GM10266 (cell line): ENCODE data around the gene SLC49A4.
A peak's percentile ranks its signal among the peaks of the same experiment; 100 is the strongest.

Source experiments
- DNase-seq: peaks from one replicate; pipeline ENCODE4 v3.0.0; 2012; ENCODE audit errors: extremely low spot score
- TF ChIP-seq, protein P1 (sequence below): IDR thresholded peaks from 2 replicates; pipeline ENCODE4 v1.5.1; 2012; ENCODE audit warnings: mild to moderate bottlenecking, low read depth; ENCODE audit not compliant: control insufficient read depth, insufficient read depth; ENCODE audit errors: missing control alignments

SLC49A4 gene

DNA sequence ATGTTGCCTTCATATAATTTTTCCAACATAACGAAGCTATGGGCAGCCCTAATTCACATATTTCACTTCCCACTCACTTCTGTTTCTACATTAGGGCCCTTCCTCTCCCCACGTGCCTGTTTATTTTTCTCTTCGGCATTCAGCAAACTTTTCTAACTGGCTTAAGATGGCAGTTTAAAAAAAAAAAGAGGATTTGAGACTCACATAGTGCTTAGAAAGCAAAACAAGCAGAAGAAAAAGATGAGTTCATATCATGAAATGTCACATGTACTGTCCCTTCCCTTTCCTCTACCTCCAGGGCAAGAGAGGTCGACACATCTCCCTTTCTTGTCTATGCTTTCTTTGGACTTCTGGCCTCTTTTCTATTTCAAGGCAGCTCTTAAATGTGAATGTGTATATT lies 30.6 kb downstream of the SLC49A4 start:
- TF ChIP-seq, protein P1, sequence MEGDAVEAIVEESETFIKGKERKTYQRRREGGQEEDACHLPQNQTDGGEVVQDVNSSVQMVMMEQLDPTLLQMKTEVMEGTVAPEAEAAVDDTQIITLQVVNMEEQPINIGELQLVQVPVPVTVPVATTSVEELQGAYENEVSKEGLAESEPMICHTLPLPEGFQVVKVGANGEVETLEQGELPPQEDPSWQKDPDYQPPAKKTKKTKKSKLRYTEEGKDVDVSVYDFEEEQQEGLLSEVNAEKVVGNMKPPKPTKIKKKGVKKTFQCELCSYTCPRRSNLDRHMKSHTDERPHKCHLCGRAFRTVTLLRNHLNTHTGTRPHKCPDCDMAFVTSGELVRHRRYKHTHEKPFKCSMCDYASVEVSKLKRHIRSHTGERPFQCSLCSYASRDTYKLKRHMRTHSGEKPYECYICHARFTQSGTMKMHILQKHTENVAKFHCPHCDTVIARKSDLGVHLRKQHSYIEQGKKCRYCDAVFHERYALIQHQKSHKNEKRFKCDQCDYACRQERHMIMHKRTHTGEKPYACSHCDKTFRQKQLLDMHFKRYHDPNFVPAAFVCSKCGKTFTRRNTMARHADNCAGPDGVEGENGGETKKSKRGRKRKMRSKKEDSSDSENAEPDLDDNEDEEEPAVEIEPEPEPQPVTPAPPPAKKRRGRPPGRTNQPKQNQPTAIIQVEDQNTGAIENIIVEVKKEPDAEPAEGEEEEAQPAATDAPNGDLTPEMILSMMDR: no peak
- no peak for DNase-seq

- no peak for DNase-seq
- TF ChIP-seq, protein P1: no peak
Measured at GRCh38 chr3:122826278-122826677, 31.4 kb downstream of the SLC49A4 start.

DNA sequence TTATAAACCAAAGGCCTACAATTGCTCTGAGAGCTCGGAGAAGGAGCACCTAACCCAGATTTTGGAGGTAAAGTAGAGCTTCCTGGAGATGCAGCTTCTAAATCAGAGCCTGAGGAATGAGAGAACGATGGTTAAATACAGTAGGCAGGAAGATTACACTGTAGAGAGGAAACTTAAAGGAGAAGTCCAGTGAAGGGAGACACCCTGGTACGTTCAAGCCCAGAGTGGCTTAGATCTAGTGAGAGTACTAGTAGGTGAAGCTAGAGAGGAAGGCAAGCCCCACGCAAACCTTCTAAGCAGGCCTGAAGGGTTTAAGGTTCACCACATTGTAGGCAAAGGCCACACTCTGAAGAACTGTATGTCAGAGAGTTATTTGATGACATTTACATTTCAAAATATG lies 33.4 kb downstream of the SLC49A4 start:
- no peak for DNase-seq

DNA sequence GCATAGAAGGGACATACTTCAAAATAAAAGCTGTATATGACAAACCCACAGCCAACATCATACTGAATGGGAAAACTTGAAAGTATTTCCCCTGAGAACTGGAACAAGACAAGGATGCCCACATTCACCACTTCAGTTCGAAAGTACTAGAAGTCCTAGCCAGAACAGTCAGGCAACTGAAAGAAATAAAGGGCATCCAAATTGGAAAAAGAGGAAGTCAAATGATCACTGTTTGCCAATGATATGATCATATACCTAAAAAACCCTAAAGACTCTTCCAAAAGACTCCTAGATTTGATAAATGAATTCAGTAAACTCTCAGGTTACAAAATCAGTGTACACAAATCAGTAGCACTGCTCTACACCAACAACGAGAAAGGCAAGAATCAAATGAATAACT lies 40.7 kb downstream of the SLC49A4 start:
- TF ChIP-seq, protein P1: no peak

More for the DNA sequence above, 33.4 kb downstream of the SLC49A4 start:
- TF ChIP-seq, protein P1: no peak

DNA sequence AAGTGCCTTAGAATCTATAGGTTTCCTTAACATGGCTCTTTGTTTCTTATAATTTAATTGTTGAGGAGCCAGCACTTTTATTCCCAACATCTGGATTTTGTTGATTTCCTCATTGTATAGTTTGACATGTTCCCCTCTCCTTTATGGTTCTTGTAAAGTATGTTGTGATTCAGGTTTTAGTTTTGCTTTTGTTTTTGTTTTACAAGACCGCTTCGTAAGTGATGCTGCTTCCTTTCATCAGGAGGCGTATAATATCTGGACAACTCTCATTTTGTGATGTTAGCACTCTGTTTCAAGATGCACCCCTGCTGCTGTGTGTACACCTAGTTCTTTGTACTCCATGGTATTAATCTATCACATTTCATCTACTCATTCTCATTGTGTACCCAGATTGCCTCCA lies 48.7 kb downstream of the SLC49A4 start:
- TF ChIP-seq, protein P1: no peak
- DNase-seq: no peak

More for the DNA sequence above, 40.7 kb downstream of the SLC49A4 start:
- DNase-seq: no peak

DNA sequence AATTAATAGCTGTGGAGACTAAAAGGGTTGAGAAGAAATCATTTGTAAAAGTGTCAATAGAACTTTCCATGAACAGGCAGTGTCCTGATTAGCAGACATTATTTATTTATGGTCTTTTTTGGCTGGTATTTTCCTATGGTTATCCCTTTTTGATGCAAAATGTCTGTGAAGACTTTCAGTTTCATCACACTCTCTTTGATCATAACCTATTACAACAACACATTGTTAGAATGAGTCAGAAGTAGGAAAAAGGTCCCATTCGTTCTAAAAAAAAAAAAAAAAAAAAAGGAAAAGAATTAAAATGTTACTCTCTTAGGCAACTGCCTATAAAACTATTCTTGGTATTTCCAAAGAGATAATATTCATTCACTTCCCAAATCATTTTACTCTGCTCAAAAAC lies 62.1 kb downstream of the SLC49A4 start:
- peak; percentile 15 for DNase-seq
- TF ChIP-seq, protein P1: no peak

DNA sequence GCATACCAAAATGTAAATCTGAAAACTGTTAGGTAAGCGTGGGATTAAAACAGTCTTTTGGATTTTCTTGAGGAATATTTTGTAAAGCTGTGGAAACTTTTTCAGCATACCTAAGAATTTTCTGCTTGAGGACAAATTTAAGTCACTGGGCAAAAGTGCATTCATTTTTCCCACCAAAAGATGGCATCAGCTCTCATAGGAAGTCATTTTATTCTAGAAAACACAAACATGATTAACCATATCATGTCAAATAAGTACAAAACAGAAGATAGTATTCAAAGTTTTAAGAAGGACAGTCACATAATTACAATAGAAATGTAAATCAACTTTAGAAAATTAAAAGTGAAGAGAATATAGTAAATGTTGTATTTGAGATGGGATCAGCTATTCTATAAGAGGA lies 63.5 kb downstream of the SLC49A4 start:
- TF ChIP-seq, protein P1: peak; percentile 29
- no peak for DNase-seq
